HepG2 (cell line): ENCODE data around the gene C11orf24. TPM values are rescaled to one million over a fixed set of nuclear protein-coding genes. Genes with fewer than 3 reads are reported as not detected.

ENCODE experiments used
- ARHGAP35 ChIP-seq: sonication (generic); formaldehyde crosslinking; IDR thresholded peaks from 2 replicates; pipeline ENCODE4 v1.9.0; 2022; ENCODE audit warnings: mild to moderate bottlenecking, inconsistent platforms, moderate library complexity, missing genetic modification reagents, borderline replicate concordance
- CEBPB ChIP-seq: IDR thresholded peaks from 2 replicates; pipeline ENCODE4 v1.6.1; 2011; ENCODE audit warnings: low read depth, low read length, improper control_type of control experiment, borderline replicate concordance
- ELF4 ChIP-seq: sonication (generic); formaldehyde crosslinking; IDR thresholded peaks from 2 replicates; pipeline ENCODE4 v1.5.0; 2020; ENCODE audit warnings: missing genetic modification reagents, mild to moderate bottlenecking, moderate library complexity, borderline replicate concordance
- FOSL2 ChIP-seq: sonication (generic); formaldehyde crosslinking; IDR thresholded peaks from 2 replicates; pipeline ENCODE4 v1.4.0; 2020; ENCODE audit warnings: missing genetic modification reagents
- FOXO1 ChIP-seq: sonication (generic); formaldehyde crosslinking; IDR thresholded peaks from 2 replicates; pipeline ENCODE4 v1.4.0; 2020; ENCODE audit warnings: missing genetic modification reagents
- NFE2 ChIP-seq: sonication (generic); formaldehyde crosslinking; IDR thresholded peaks from 2 replicates; pipeline ENCODE4 v1.4.0; 2020; ENCODE audit warnings: missing genetic modification reagents
- PPARG ChIP-seq: conservative IDR thresholded peaks from 2 replicates; pipeline ENCODE4 v1.6.1; 2016; ENCODE audit warnings: missing biosample characterization, missing genetic modification reagents
- RBAK ChIP-seq: sonication (generic); formaldehyde crosslinking; IDR thresholded peaks from 2 replicates; pipeline ENCODE4 v1.5.1; 2020; ENCODE audit warnings: mild to moderate bottlenecking, missing genetic modification reagents
- REXO4 ChIP-seq: sonication (generic); formaldehyde crosslinking; IDR thresholded peaks from 2 replicates; pipeline ENCODE4 v1.8.0; 2022; ENCODE audit warnings: missing genetic modification reagents, mild to moderate bottlenecking, borderline replicate concordance
- SIX4 ChIP-seq: sonication (generic); formaldehyde crosslinking; IDR thresholded peaks from 2 replicates; pipeline ENCODE4 v1.4.0; 2020; ENCODE audit warnings: missing genetic modification reagents
- SKI ChIP-seq: fragments of 450-650 bp; IDR thresholded peaks from one replicate; pipeline ENCODE4 v1.6.1; 2018; ENCODE audit warnings: mild to moderate bottlenecking; ENCODE audit not compliant: partially characterized antibody
- SMAD9 ChIP-seq: sonication (generic); formaldehyde crosslinking; IDR thresholded peaks from 2 replicates; pipeline ENCODE4 v1.5.1; 2020; ENCODE audit warnings: mild to moderate bottlenecking, missing genetic modification reagents
- SSRP1 ChIP-seq: IDR thresholded peaks from 2 replicates; pipeline ENCODE4 v1.6.1; 2016; ENCODE audit warnings: control low read depth
- SUZ12 ChIP-seq: fragments of 150-350 bp; IDR thresholded peaks from 2 replicates; pipeline ENCODE4 v1.6.1; 2014; ENCODE audit warnings: low read depth, low read length
- YEATS4 ChIP-seq: sonication (generic); formaldehyde crosslinking; IDR thresholded peaks from 2 replicates; pipeline ENCODE4 v1.4.0; 2020; ENCODE audit warnings: missing genetic modification reagents, borderline replicate concordance
- ZFP82 ChIP-seq: sonication (generic); formaldehyde crosslinking; IDR thresholded peaks from 2 replicates; pipeline ENCODE4 v1.5.1; 2020; ENCODE audit warnings: mild to moderate bottlenecking, missing genetic modification reagents, borderline replicate concordance
- ZNF101 ChIP-seq: sonication (generic); formaldehyde crosslinking; IDR thresholded peaks from 2 replicates; pipeline ENCODE4 v1.4.0; 2020; ENCODE audit warnings: mild to moderate bottlenecking, low read depth, missing genetic modification reagents, borderline replicate concordance
- ZNF367 ChIP-seq: sonication (generic); formaldehyde crosslinking; IDR thresholded peaks from 2 replicates; pipeline ENCODE4 v1.4.0; 2020; ENCODE audit warnings: missing genetic modification reagents, borderline replicate concordance
- ZNF564 ChIP-seq: sonication (generic); formaldehyde crosslinking; IDR thresholded peaks from 2 replicates; pipeline ENCODE4 v1.8.1; 2023; ENCODE audit warnings: mild to moderate bottlenecking, missing genetic modification reagents
- ZNF782 ChIP-seq: sonication (generic); formaldehyde crosslinking; IDR thresholded peaks from 2 replicates; pipeline ENCODE4 v1.4.0; 2020; ENCODE audit warnings: missing genetic modification reagents, mild to moderate bottlenecking, borderline replicate concordance
- ZNF891 ChIP-seq: sonication (generic); formaldehyde crosslinking; IDR thresholded peaks from 2 replicates; pipeline ENCODE4 v1.5.0; 2020; ENCODE audit warnings: mild to moderate bottlenecking, missing genetic modification reagents
- polyA plus RNA-seq, 8 experiments: library from polyadenylated mRNA; depleted of rRNA in 3 of 8; stranded (reverse) in 7 of 8; unstranded in 1 of 8; fragments of >200 nt; fragmentation: Illumina TruSeq in 4 of 8; extraction: Trizol in 4 of 8; gene quantifications; 2 replicates each; pipeline versions ENCODE4 v1.2.1 to v1.2.3, GENCODE V29; 2011 to 2016; ENCODE audit warnings: low read depth in 4 of 8, missing spikeins in 1 of 8, mixed read lengths in 1 of 8; ENCODE audit not compliant: insufficient read depth in 1 of 8
- total RNA-seq, 5 experiments: library from RNA; depleted of rRNA; stranded (reverse); fragments of >200 nt; fragmentation: Illumina TruSeq; extraction: Trizol; gene quantifications; 2 replicates each; pipeline ENCODE4 v1.2.3, GENCODE V29; 2016; ENCODE audit warnings: low read depth in 1 of 5
- TF ChIP-seq, protein P1 (sequence below): IDR thresholded peaks from 2 replicates; pipeline ENCODE4 v1.6.1; 2016; ENCODE audit warnings: low read depth, control low read depth
- TF ChIP-seq, protein P2 (sequence below): sonication (generic); formaldehyde crosslinking; IDR thresholded peaks from 2 replicates; pipeline ENCODE4 v1.4.0; 2020; ENCODE audit warnings: missing genetic modification reagents, borderline replicate concordance
- TF ChIP-seq, protein P3 (sequence below): sonication (generic); formaldehyde crosslinking; IDR thresholded peaks from 2 replicates; pipeline ENCODE4 v1.4.0; 2020; ENCODE audit warnings: mild to moderate bottlenecking, missing genetic modification reagents, borderline replicate concordance

The C11orf24 gene
- total and polyA plus RNA-seq, 2 of the 13 experiments (the other 11 are each of a cell fraction or from before 2014, with no cell fraction given), result 52.9 to 55.5 TPM

DNA sequence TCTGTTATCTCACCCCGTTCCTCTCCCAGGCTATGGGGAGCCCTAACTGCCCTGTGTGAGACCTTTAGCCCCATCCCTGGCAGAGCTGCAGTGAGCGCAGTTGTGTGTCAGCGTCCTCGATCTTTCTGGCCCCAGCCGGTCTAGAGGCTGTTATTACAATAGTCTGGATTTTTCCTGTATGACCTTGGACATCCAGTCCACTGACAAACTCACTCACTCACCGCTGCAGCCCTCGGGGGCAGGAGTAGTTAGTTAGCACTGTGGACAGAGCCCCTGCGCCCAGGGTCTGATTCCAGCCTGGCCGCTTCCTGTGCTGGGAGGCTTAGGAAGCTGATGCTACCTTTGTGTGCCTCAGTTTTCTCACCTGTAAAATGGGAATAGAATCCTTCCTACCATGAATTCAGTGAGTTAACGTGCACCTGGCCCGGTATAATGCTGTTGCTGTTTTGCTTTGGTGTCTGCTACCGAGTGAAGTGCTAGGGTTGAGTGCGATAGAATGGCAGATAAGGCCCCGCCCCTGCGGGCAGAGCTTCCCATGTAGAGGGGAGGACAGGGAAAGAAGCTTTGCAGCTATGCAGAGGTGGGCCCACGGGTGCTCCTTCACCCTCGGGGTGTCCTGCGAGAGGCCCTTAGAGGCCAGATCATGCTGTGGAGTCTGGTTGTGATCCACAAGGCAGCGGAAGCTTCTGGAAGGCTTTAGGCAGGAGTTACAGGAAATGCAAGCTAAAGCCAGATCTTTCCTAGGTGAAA, 43.6 kb upstream of the C11orf24 start (continued):
- TF ChIP-seq, protein P1, sequence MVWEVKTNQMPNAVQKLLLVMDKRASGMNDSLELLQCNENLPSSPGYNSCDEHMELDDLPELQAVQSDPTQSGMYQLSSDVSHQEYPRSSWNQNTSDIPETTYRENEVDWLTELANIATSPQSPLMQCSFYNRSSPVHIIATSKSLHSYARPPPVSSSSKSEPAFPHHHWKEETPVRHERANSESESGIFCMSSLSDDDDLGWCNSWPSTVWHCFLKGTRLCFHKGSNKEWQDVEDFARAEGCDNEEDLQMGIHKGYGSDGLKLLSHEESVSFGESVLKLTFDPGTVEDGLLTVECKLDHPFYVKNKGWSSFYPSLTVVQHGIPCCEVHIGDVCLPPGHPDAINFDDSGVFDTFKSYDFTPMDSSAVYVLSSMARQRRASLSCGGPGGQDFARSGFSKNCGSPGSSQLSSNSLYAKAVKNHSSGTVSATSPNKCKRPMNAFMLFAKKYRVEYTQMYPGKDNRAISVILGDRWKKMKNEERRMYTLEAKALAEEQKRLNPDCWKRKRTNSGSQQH, result no peak
- TF ChIP-seq FOSL2 (CRISPR knock-in tag), result peak; percentile 58
- no peak for TF ChIP-seq ZNF367 (CRISPR knock-in tag)
- TF ChIP-seq ZFP82 (CRISPR knock-in tag), result no peak
- TF ChIP-seq RBAK (CRISPR knock-in tag), result 0 out of 2 replicates have a peak, but pooled peaks have one; percentile 27
- TF ChIP-seq CEBPB, result no peak
- 0 out of 2 replicates have a peak, but pooled peaks have one; percentile 14 for TF ChIP-seq ZNF564 (CRISPR knock-in tag)
- TF ChIP-seq ARHGAP35 (CRISPR knock-in tag), result 0 out of 2 replicates have a peak, but pooled peaks have one; percentile 67
- TF ChIP-seq SMAD9 (CRISPR knock-in tag), result 0 out of 2 replicates have a peak, but pooled peaks have one; percentile 11
- TF ChIP-seq, protein P2, sequence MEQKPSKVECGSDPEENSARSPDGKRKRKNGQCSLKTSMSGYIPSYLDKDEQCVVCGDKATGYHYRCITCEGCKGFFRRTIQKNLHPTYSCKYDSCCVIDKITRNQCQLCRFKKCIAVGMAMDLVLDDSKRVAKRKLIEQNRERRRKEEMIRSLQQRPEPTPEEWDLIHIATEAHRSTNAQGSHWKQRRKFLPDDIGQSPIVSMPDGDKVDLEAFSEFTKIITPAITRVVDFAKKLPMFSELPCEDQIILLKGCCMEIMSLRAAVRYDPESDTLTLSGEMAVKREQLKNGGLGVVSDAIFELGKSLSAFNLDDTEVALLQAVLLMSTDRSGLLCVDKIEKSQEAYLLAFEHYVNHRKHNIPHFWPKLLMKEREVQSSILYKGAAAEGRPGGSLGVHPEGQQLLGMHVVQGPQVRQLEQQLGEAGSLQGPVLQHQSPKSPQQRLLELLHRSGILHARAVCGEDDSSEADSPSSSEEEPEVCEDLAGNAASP, result peak; percentile 81
- TF ChIP-seq YEATS4 (CRISPR knock-in tag), result peak; percentile 33; the same call in 1 of the 2 replicates
- no peak for TF ChIP-seq ELF4 (CRISPR knock-in tag)
- TF ChIP-seq REXO4 (CRISPR knock-in tag), result no peak
- no peak for TF ChIP-seq SUZ12
- TF ChIP-seq SKI, result peak; percentile 93
- TF ChIP-seq, protein P3, sequence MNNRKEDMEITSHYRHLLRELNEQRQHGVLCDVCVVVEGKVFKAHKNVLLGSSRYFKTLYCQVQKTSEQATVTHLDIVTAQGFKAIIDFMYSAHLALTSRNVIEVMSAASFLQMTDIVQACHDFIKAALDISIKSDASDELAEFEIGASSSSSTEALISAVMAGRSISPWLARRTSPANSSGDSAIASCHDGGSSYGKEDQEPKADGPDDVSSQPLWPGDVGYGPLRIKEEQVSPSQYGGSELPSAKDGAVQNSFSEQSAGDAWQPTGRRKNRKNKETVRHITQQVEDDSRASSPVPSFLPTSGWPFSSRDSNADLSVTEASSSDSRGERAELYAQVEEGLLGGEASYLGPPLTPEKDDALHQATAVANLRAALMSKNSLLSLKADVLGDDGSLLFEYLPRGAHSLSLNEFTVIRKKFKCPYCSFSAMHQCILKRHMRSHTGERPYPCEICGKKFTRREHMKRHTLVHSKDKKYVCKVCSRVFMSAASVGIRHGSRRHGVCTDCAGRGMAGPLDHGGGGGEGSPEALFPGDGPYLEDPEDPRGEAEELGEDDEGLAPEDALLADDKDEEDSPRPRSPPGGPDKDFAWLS (CRISPR knock-in tag), result no peak
- TF ChIP-seq ZNF782, result no peak
- no peak for TF ChIP-seq NFE2 (CRISPR knock-in tag)
- no peak for TF ChIP-seq ZNF101 (CRISPR knock-in tag)
- 0 out of 2 replicates have a peak, but pooled peaks have one; percentile 26 for TF ChIP-seq ZNF891
- no peak for TF ChIP-seq SSRP1
- peak; percentile 65; the same call in 1 of the 2 replicates for TF ChIP-seq FOXO1 (CRISPR knock-in tag)
- TF ChIP-seq SIX4, result no peak
- TF ChIP-seq PPARG (CRISPR knock-in tag), result peak; percentile 85
